ENCODE measurements around the gene RPTOR. TPM values are rescaled to one million over a fixed set of nuclear protein-coding genes. Genes with fewer than 3 reads are reported as not detected.

The RPTOR gene
- total and polyA plus RNA-seq, 3 experiments from 2014 or later: 7.9 to 69.4 (median 63.9) TPM

DNA sequence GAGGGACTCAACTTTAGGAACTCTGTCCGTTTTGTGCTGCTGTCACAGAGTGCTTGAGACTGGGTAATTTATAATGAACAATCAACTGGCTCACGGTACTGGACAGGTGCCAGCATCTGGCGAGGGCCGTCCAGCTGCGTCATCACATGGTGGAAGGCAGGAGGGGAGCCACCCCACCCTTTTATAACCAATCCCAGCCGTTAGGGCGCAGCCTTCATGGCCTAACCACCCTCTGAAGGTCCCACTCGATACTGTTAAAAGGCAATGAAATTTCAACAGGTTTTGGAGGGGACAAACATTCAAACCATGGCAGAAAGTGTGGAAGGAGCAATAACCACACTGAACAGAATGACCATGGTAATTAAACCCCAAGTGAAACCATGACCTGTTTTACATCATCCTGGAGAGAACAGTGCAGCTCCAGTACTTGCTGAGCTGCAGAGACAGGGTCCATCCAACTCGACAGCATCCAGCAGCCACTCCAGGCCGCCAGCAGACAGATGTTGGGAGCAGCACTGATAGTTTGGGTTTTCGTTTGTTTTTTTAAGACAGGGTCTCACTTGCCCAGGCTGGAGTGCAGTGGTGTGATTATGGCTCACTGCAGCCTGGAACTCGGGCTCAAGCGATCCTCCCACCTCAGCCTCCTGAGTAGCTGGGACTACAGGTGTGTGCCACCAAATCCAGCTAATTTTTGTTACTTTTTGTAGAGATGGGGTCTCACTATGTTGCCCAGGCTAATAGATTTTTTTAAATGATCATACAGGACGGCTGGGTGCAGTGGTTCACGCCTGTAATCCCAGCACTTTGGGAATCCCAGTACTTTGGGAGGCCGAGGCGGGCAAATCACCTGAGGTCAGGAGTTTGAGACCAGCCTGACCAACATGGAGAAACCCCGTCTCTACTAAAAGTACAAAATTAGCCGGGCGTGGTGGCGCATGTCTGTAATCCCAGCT lies 458.0 kb downstream of the RPTOR start:
- H3K27ac ChIP-seq (ENCODE audit: low read depth, low read length): no peak overlapping the region
- peaks cover 12% of the 10 kb centered on the region for H3K4me1 ChIP-seq (ENCODE audit: insufficient read depth, low read length)
- Mint-ChIP-seq H3K27me3 (peaks cover 24 to 28% of the 10 kb centered on the region in 2 donors), H3K36me3 (peaks cover 0 to 20% (median 0%) of the 10 kb centered on the region in 3 donors), H3K4me3 (peak overlapping the region in 6 of 7 donors; percentile 20 to 66 (median 50)), H3K27ac (peak overlapping the region in 1 of 8 donors; percentile 68), H3K4me1 (peaks cover 12 to 24% (median 19%) of the 10 kb centered on the region in 3 donors), H3K9me3 (peaks cover 0 to 4% (median 0%) of the 10 kb centered on the region in 5 donors)
- POLR2A ChIA-PET: no interaction called here
- H3K9me3 ChIP-seq (ENCODE audit: low read length): no peaks in the 10 kb centered on the region
- H3K27me3 ChIP-seq (ENCODE audit: insufficient read depth, low read length, poor library complexity, severe bottlenecking): peaks cover 10% of the 10 kb centered on the region
- H3K36me3 ChIP-seq (ENCODE audit: insufficient read depth, low read length): peaks cover 9% of the 10 kb centered on the region
- DNase-seq: no peak
- no peak overlapping the region for H3K4me3 ChIP-seq (ENCODE audit: low read length)
- CTCF ChIA-PET: interaction anchor here (0.9 kb wide), 1 partner anchor 99 kb away, joined by 4 read pairs; no protein-coding TSS in a partner anchor

DNA sequence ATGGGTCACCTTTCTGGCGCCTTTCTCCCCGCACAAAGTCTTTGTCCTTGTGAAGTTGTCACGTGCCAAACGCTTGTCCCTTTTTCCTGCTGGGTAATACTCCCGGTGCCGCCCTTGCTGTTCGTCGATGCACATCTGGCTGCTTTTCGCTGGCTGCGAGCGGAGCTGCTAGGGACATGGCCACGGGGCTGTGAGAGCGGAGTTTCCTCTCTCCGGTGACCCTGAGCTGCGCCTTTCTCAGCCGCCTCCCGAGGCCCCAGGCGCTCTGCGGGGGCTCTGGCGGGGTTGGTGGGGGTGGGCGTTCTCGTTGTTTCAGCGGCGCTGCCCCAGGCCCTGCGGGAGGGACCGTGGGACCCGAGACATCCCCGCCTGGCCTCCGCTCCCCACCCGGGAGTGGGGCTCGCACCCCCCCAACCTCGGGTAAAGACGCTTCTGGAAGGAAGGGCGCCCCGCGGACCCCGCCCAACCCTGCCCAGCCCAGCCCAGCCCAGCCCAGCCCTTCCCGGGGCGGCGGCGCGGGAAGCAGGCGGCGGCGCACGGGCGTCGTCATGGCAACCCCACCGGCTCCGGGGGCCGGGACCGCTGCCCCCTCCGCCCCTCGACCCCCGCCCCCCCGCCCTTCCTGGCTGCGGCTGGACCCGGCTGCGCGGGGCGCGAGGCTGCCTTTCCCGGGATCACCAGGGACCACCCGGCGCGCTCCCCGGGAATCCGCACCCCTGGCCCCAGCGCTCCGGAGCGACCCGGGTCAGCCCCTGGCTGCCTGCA lies 459.3 kb downstream of the RPTOR start:
- ChIA-PET CTCF (interaction anchor here (1.1 kb wide), 1 partner anchor 15 kb away, joined by 4 read pairs; no protein-coding TSS in a partner anchor), POLR2A (interaction anchor here (1.0 kb wide), 1 partner anchor 30 kb away, joined by 3 read pairs; no protein-coding TSS in a partner anchor)
- no peak for DNase-seq
- peaks cover 0 to 4% (median 0%) of the 10 kb centered on the region in 5 donors for H3K9me3 Mint-ChIP-seq
- peak overlapping the region in 3 of 7 donors; percentile 6 to 54 (median 32) for H3K4me3 Mint-ChIP-seq
- Histone ChIP-seq H3K9me3 (ENCODE audit: low read length) (no peaks in the 10 kb centered on the region), H3K4me3 (ENCODE audit: low read length) (no peak overlapping the region), H3K4me1 (ENCODE audit: insufficient read depth, low read length) (peaks cover 12% of the 10 kb centered on the region), H3K27ac (ENCODE audit: low read depth, low read length) (no peak overlapping the region), H3K27me3 (ENCODE audit: insufficient read depth, low read length, poor library complexity, severe bottlenecking) (peaks cover 10% of the 10 kb centered on the region), H3K36me3 (ENCODE audit: insufficient read depth, low read length) (peaks cover under 1% of the 10 kb centered on the region)
- peaks cover 0 to 10% (median 0%) of the 10 kb centered on the region in 3 donors for H3K36me3 Mint-ChIP-seq
- peaks cover 12 to 24% (median 19%) of the 10 kb centered on the region in 3 donors for H3K4me1 Mint-ChIP-seq
- peak overlapping the region in 1 of 8 donors; percentile 11 for H3K27ac Mint-ChIP-seq
- H3K27me3 Mint-ChIP-seq: peaks cover 27 to 28% of the 10 kb centered on the region in 2 donors

DNA sequence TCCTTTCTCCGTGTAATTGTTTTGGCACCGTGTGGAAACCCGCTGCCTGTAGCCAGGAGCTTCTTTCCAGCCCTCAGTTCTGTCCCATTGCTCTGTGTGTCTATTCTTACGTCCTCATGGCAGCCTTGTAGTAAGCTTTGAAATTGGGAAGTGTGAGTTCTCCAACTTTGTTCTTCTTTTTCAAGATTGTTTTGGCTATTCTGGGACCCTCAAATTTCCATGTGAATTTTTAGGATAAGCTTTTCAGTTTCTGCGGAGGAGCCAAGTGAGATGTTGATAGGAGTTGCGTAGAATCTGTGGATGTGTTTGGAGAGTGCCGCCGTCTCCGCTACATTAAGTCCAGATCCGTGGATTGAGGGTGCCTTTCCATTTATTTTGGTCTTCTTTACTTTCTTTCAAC lies 462.3 kb downstream of the RPTOR start:
- peak overlapping the region in 1 of 7 donors; percentile 23 for H3K4me3 Mint-ChIP-seq
- POLR2A ChIA-PET: no interaction called here

DNA sequence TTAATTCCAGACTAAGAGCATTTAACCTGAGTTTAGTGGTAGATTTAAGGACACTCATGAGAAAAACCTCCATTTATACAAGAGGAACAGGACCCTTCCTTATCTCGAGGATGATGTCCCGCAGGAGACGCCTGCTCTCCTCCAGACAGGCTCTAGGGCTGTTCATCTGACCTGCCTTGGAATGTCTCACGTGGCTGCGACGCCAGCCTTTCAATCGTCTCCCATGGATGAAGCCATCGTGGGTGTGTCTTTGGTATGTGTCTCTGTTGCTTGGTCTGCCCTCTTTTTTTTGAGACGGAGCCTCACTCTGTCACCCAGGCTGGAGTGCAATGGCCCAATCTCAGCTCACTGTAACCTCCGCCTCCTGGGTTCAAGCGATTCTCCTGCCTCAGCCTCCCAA lies 463.5 kb downstream of the RPTOR start:
- Histone ChIP-seq H3K27ac (ENCODE audit: low read depth, low read length) (no peak overlapping the region), H3K4me1 (ENCODE audit: insufficient read depth, low read length) (peaks cover 12% of the 10 kb centered on the region), H3K36me3 (ENCODE audit: insufficient read depth, low read length) (no peaks in the 10 kb centered on the region), H3K9me3 (ENCODE audit: low read length) (peaks cover 4% of the 10 kb centered on the region), H3K4me3 (ENCODE audit: low read length) (no peak overlapping the region), H3K27me3 (ENCODE audit: insufficient read depth, low read length, poor library complexity, severe bottlenecking) (peaks cover 10% of the 10 kb centered on the region)
- H3K4me3 Mint-ChIP-seq: no peak overlapping the region
- POLR2A ChIA-PET: interaction anchor here (0.5 kb wide), 1 partner anchor 12 kb away, joined by 5 read pairs; no protein-coding TSS in a partner anchor
- CTCF ChIA-PET: no interaction called here
- H3K4me1 Mint-ChIP-seq: peaks cover 7 to 13% (median 13%) of the 10 kb centered on the region in 3 donors
- H3K9me3 Mint-ChIP-seq: peaks cover 3 to 16% (median 8%) of the 10 kb centered on the region in 5 donors
- H3K27ac Mint-ChIP-seq: peak overlapping the region in 1 of 8 donors; percentile 38
- no peak for DNase-seq
- peaks cover 1 to 11% (median 1%) of the 10 kb centered on the region in 3 donors for H3K36me3 Mint-ChIP-seq
- peaks cover 27 to 33% of the 10 kb centered on the region in 2 donors for H3K27me3 Mint-ChIP-seq

More for the DNA sequence above, 462.3 kb downstream of the RPTOR start:
- DNase-seq: no peak
- Histone ChIP-seq H3K9me3 (ENCODE audit: low read length) (peaks cover 4% of the 10 kb centered on the region), H3K27me3 (ENCODE audit: insufficient read depth, low read length, poor library complexity, severe bottlenecking) (peaks cover 10% of the 10 kb centered on the region), H3K27ac (ENCODE audit: low read depth, low read length) (no peak overlapping the region), H3K36me3 (ENCODE audit: insufficient read depth, low read length) (no peaks in the 10 kb centered on the region), H3K4me3 (ENCODE audit: low read length) (no peak overlapping the region), H3K4me1 (ENCODE audit: insufficient read depth, low read length) (peaks cover 12% of the 10 kb centered on the region)
- peaks cover 0 to 9% (median 1%) of the 10 kb centered on the region in 3 donors for H3K36me3 Mint-ChIP-seq
- peaks cover 11 to 21% (median 19%) of the 10 kb centered on the region in 3 donors for H3K4me1 Mint-ChIP-seq
- H3K9me3 Mint-ChIP-seq: peaks cover 3 to 14% (median 8%) of the 10 kb centered on the region in 5 donors
- H3K27me3 Mint-ChIP-seq: peaks cover 28 to 33% of the 10 kb centered on the region in 2 donors
- H3K27ac Mint-ChIP-seq: no peak overlapping the region
- CTCF ChIA-PET: interaction anchor here (1.0 to 1.5 kb wide), 2 partner anchors 17 to 95 kb away, joined by 3 read pairs; no protein-coding TSS in a partner anchor

DNA sequence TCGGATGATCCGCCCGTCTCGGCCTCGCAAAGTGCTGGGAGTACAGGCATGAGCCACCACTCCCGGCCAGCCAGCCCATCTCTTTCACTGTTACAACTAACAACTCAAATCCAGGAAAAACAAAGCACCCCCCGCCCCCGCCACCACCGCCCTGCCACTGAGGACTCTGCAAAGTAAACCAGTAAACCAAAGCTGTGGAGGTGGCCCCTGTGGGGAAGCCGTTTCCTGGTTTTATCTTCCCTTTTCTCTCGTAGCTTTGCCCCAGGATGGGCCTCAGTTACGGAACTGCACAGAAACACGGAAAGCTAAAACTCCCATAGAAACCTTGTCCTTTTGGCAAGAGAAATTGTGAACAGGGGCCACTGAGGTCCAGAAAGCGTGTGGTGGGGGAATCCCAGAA lies 464.5 kb downstream of the RPTOR start:
- ChIA-PET CTCF (no interaction called here), POLR2A (no interaction called here)
- peaks cover 10% of the 10 kb centered on the region for H3K27me3 ChIP-seq (ENCODE audit: insufficient read depth, low read length, poor library complexity, severe bottlenecking)
- no peak overlapping the region for H3K4me3 ChIP-seq (ENCODE audit: low read length)
- no peaks in the 10 kb centered on the region for H3K36me3 ChIP-seq (ENCODE audit: insufficient read depth, low read length)
- peaks cover 8% of the 10 kb centered on the region for H3K4me1 ChIP-seq (ENCODE audit: insufficient read depth, low read length)
- Mint-ChIP-seq H3K4me3 (no peak overlapping the region), H3K27me3 (peaks cover 21 to 29% of the 10 kb centered on the region in 2 donors), H3K36me3 (peaks cover 1 to 15% (median 1%) of the 10 kb centered on the region in 3 donors), H3K27ac (no peak overlapping the region), H3K9me3 (peaks cover 3 to 16% (median 8%) of the 10 kb centered on the region in 5 donors), H3K4me1 (peaks cover 5 to 7% (median 7%) of the 10 kb centered on the region in 3 donors)
- DNase-seq: no peak
- H3K27ac ChIP-seq (ENCODE audit: low read depth, low read length): no peak overlapping the region
- peaks cover 4% of the 10 kb centered on the region for H3K9me3 ChIP-seq (ENCODE audit: low read length)

DNA sequence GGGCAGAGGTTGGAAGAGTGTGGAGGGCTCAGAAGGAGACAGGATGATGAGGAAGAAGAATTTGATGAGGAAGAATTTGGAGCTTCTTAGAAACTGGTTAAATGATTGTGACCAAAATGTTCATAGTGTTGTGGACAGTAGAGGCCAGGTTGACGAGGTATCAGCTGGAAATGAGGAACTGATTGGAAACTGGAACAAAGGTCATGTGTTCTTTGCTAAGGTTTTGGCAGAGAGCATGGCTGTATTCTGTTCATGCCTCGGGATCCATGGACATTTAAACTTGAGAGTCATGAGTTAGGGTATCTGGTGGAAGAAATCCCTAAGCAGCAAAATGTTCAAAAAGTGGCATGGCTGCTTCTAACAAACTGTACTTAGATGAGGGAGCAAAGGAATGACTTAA lies 466.3 kb downstream of the RPTOR start:
- ChIA-PET CTCF (interaction anchor here (1.9 kb wide), 1 partner anchor 13 kb away, joined by 8 read pairs; no protein-coding TSS in a partner anchor), POLR2A (no interaction called here)
- no peaks in the 10 kb centered on the region for H3K4me1 ChIP-seq (ENCODE audit: insufficient read depth, low read length)
- Mint-ChIP-seq H3K9me3 (peaks cover 3 to 16% (median 7%) of the 10 kb centered on the region in 5 donors), H3K27me3 (peaks cover 13 to 18% of the 10 kb centered on the region in 2 donors), H3K27ac (no peak overlapping the region), H3K4me1 (no peaks in the 10 kb centered on the region), H3K4me3 (peak overlapping the region in 1 of 7 donors; percentile 56), H3K36me3 (peaks cover 1 to 15% (median 4%) of the 10 kb centered on the region in 3 donors)
- no peaks in the 10 kb centered on the region for H3K36me3 ChIP-seq (ENCODE audit: insufficient read depth, low read length)
- peaks cover 3% of the 10 kb centered on the region for H3K27me3 ChIP-seq (ENCODE audit: insufficient read depth, low read length, poor library complexity, severe bottlenecking)
- H3K27ac ChIP-seq (ENCODE audit: low read depth, low read length): no peak overlapping the region
- no peak overlapping the region for H3K4me3 ChIP-seq (ENCODE audit: low read length)
- no peak for DNase-seq
- peaks cover 4% of the 10 kb centered on the region for H3K9me3 ChIP-seq (ENCODE audit: low read length)

DNA sequence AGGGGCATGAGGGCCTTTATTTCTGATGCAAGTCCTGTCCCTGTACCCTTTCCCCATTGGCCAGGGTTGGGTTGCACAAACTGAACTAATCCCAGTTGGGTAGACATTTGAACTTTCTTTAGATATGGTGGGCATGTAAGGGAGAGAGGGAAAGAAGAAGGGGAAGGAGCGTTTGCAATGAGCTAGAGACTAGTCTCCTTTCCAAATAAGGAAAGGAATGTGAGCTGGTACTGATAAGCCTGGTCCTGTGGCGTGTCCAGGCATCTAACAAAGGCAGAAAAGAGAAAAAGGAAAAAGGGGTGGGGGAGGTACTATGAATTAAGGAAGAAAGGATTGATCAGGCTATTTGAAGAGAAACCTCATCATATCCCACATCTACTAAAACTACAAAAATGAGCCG lies 467.3 kb downstream of the RPTOR start:
- H3K9me3 Mint-ChIP-seq: peaks cover 3 to 18% (median 12%) of the 10 kb centered on the region in 5 donors
- H3K36me3 ChIP-seq (ENCODE audit: insufficient read depth, low read length): no peaks in the 10 kb centered on the region
- H3K27me3 Mint-ChIP-seq: peaks cover 3 to 12% of the 10 kb centered on the region in 2 donors
- no peak overlapping the region for H3K27ac ChIP-seq (ENCODE audit: low read depth, low read length)
- H3K4me1 ChIP-seq (ENCODE audit: insufficient read depth, low read length): peaks cover 1% of the 10 kb centered on the region
- H3K4me3 ChIP-seq (ENCODE audit: low read length): no peak overlapping the region
- H3K4me3 Mint-ChIP-seq: no peak overlapping the region
- H3K27ac Mint-ChIP-seq: no peak overlapping the region
- POLR2A ChIA-PET: no interaction called here
- peaks cover 4% of the 10 kb centered on the region for H3K9me3 ChIP-seq (ENCODE audit: low read length)
- H3K27me3 ChIP-seq (ENCODE audit: insufficient read depth, low read length, poor library complexity, severe bottlenecking): no peaks in the 10 kb centered on the region
- CTCF ChIA-PET: interaction anchor here (0.6 to 1.8 kb wide), 2 partner anchors 12 to 1950 kb away, joined by 3 to 4 read pairs; no protein-coding TSS in a partner anchor
- H3K4me1 Mint-ChIP-seq: peaks cover 0 to 4% (median 3%) of the 10 kb centered on the region in 3 donors
- H3K36me3 Mint-ChIP-seq: peaks cover 1 to 15% (median 4%) of the 10 kb centered on the region in 3 donors
- no peak for DNase-seq

Measured in CD8-positive, alpha-beta memory T cell (primary cell).